NOMO-1 (cell line): ENCODE data around the gene CMKLR1.

ENCODE experiments used
- DNase-seq, 2 experiments: peaks; one replicate each; lab custom pipeline; 2025; ENCODE audit not compliant: unreplicated experiment in 2 of 2; lab: John Stamatoyannopoulos, UW

The CMKLR1 gene

DNA sequence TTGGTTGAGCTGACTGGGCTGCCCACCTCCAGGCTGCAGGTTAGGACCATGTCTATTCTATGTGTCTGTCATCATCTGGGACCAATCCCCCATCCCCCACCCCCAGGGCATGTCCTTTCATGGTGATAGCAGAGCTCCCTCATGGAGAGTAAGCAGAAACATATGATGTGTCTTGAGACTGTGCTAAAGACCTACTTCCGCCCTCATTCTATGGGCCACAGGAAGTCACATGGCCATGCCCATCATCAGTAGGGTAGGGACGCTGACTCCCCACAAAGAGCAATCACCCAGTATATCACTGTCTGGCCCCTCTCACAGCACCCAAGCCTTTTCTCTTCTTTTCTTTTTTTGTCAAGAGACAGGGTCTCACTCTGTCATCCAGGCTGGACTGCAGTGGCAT, 99.7 kb downstream of the CMKLR1 start:
- DNase-seq: no peak

DNA sequence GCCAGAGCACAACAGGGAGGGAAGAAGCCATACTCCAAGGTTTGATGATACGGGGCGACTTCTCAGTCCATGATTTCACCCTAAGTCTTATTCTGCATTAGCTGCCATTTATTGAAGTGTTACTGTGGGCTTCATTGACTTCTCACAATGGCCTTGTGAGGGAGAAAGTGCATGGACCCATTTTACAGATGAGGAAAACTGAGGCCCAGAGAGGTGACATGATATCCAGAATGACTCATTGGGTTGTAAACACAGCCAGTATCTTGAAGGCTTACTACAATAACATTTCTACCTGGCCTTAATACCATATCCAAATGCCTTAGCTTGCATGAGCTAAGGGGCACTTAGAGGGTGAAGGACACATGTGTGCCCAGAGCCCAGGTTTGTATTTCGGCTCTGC, 100.6 kb downstream of the CMKLR1 start:
- DNase-seq: no peak
